Fibroblast of pulmonary artery (primary cell): ENCODE data around the gene UBXN1.
A peak's percentile ranks its signal among the peaks of the same experiment; 100 is the strongest.

Source experiments
- DNase-seq: peaks from one replicate; pipeline ENCODE4 v3.0.0-alpha.2; 2010; ENCODE audit warnings: low read depth
- H3K4me3 ChIP-seq: replicated peaks from 2 replicates; pipeline ENCODE4 v1.5.1; 2011; ENCODE audit warnings: low read depth, mild to moderate bottlenecking, control low read depth, low read length, moderate library complexity
- TF ChIP-seq, protein P1 (sequence below): IDR thresholded peaks from 2 replicates; pipeline ENCODE4 v1.5.1; 2011; ENCODE audit warnings: mild to moderate bottlenecking, control low read depth, low read length, inconsistent platforms; ENCODE audit errors: missing control alignments

The UBXN1 gene

DNA sequence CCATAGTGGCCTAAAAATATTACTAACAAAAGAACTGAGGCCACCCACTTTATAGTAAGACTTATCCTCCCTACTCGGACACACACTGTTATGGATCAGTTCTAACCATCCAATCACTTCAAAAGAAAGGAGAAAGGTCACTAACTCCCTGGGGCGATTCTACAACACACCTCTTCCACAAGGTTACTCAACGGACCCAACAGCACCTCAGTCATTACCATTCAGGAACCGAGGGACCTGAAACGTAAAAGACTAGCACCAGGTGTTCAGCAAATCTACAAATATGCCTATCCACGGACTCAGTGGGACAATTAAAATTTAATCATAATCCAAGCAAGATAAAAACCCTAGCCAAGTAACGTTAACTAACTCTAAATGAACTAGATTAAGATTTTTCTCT lies 46.8 kb upstream of the UBXN1 start:
- TF ChIP-seq, protein P1, sequence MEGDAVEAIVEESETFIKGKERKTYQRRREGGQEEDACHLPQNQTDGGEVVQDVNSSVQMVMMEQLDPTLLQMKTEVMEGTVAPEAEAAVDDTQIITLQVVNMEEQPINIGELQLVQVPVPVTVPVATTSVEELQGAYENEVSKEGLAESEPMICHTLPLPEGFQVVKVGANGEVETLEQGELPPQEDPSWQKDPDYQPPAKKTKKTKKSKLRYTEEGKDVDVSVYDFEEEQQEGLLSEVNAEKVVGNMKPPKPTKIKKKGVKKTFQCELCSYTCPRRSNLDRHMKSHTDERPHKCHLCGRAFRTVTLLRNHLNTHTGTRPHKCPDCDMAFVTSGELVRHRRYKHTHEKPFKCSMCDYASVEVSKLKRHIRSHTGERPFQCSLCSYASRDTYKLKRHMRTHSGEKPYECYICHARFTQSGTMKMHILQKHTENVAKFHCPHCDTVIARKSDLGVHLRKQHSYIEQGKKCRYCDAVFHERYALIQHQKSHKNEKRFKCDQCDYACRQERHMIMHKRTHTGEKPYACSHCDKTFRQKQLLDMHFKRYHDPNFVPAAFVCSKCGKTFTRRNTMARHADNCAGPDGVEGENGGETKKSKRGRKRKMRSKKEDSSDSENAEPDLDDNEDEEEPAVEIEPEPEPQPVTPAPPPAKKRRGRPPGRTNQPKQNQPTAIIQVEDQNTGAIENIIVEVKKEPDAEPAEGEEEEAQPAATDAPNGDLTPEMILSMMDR, result no peak
- no peak for DNase-seq
- peak overlapping the region; percentile 71 for H3K4me3 ChIP-seq

GRCh38 chr11:62724171-62724570 lies 45.3 kb upstream of the UBXN1 start:
- TF ChIP-seq, protein P1, result no peak
- no peak for DNase-seq
- peak overlapping the region; percentile 71 for H3K4me3 ChIP-seq

GRCh38 chr11:62721994-62722393 lies 43.1 kb upstream of the UBXN1 start:
- DNase-seq, result peak; percentile 48
- TF ChIP-seq, protein P1, result peak; percentile 12
- H3K4me3 ChIP-seq, result no peak overlapping the region

- TF ChIP-seq, protein P1, result no peak
- no peak overlapping the region for H3K4me3 ChIP-seq
- no peak for DNase-seq
These were observed 40.6 kb upstream of the UBXN1 start for GRCh38 chr11:62719302-62719978.

GRCh38 chr11:62716816-62717215 lies 37.9 kb upstream of the UBXN1 start:
- TF ChIP-seq, protein P1, result no peak
- no peak for DNase-seq
- no peak overlapping the region for H3K4me3 ChIP-seq

GRCh38 chr11:62716206-62716605 lies 37.3 kb upstream of the UBXN1 start:
- H3K4me3 ChIP-seq, result no peak overlapping the region
- DNase-seq, result no peak
- TF ChIP-seq, protein P1, result no peak
